OCI-LY3 (cell line): ENCODE data around the gene NAA40.

ENCODE experiments used
- H2AFZ ChIP-seq: fragments of 200-600, 300-600 bp; shearing (Covaris generic); 2 replicates; pipeline ENCODE4 v1.6.0; 2014; ENCODE audit warnings: antibody characterized with exemption, low read depth, low read length
- H3K27ac ChIP-seq: fragments of 200-600, 300-600 bp; sonication (generic); 2 replicates; pipeline ENCODE4 v1.5.1; 2014; ENCODE audit warnings: mild to moderate bottlenecking, low read length, moderate library complexity, mixed read lengths
- H3K27me3 ChIP-seq: fragments of 200-600, 300-600 bp; sonication (generic); 2 replicates; pipeline ENCODE4 v1.6.1; 2014; ENCODE audit warnings: low read depth, low read length, mixed read lengths
- H3K36me3 ChIP-seq: fragments of 200-600, 300-600 bp; sonication (generic); replicated peaks from 2 replicates; pipeline ENCODE3; 2014; ENCODE audit warnings: low read depth, low read length, mixed read lengths
- H3K4me1 ChIP-seq: fragments of 300-600, 200-600 bp; sonication (generic); 2 replicates; pipeline ENCODE4 v1.6.1; 2014; ENCODE audit warnings: low read length, mixed read lengths
- H3K4me2 ChIP-seq: fragments of 200-600, 300-600 bp; sonication (generic); 2 replicates; pipeline ENCODE4 v1.6.1; 2014; ENCODE audit warnings: low read length, mixed read lengths
- H3K4me3 ChIP-seq: fragments of 300-600, 200-600 bp; sonication (generic); 2 replicates; pipeline ENCODE4 v1.5.1; 2014; ENCODE audit warnings: antibody characterized with exemption, mild to moderate bottlenecking, low read length, moderate library complexity
- H3K79me2 ChIP-seq: fragments of 300-600, 200-600 bp; shearing (Covaris generic); 2 replicates; pipeline ENCODE4 v1.6.1; 2014; ENCODE audit warnings: mild to moderate bottlenecking, low read length, mixed read lengths
- H3K9ac ChIP-seq: fragments of 300-600, 200-600 bp; shearing (Covaris generic); 2 replicates; pipeline ENCODE4 v1.6.0; 2014; ENCODE audit warnings: mild to moderate bottlenecking, low read length, moderate library complexity
- H3K9me3 ChIP-seq: fragments of 200-600, 300-600 bp; shearing (Covaris generic); 2 replicates; pipeline ENCODE4 v1.6.1; 2014; ENCODE audit warnings: low read length, mixed read lengths; ENCODE audit not compliant: insufficient read depth
- H4K20me1 ChIP-seq: fragments of 200-600, 300-600 bp; sonication (generic); 2 replicates; pipeline ENCODE4 v1.6.1; 2016; ENCODE audit warnings: low read length, mixed read lengths; ENCODE audit not compliant: insufficient read depth
- EZH2phosphoT487 ChIP-seq: fragments of 200-600 bp; shearing (Covaris generic); IDR thresholded peaks from 2 replicates; pipeline ENCODE4 v1.6.1; 2018; ENCODE audit warnings: antibody characterized with exemption, mixed run types, low read depth
- TF ChIP-seq, protein P1 (sequence below): fragments of 200-600, 300-600 bp; sonication (generic); IDR thresholded peaks from 2 replicates; pipeline ENCODE4 v1.5.1; 2014; ENCODE audit warnings: antibody characterized with exemption, low read length, low read depth

NAA40 gene

DNA sequence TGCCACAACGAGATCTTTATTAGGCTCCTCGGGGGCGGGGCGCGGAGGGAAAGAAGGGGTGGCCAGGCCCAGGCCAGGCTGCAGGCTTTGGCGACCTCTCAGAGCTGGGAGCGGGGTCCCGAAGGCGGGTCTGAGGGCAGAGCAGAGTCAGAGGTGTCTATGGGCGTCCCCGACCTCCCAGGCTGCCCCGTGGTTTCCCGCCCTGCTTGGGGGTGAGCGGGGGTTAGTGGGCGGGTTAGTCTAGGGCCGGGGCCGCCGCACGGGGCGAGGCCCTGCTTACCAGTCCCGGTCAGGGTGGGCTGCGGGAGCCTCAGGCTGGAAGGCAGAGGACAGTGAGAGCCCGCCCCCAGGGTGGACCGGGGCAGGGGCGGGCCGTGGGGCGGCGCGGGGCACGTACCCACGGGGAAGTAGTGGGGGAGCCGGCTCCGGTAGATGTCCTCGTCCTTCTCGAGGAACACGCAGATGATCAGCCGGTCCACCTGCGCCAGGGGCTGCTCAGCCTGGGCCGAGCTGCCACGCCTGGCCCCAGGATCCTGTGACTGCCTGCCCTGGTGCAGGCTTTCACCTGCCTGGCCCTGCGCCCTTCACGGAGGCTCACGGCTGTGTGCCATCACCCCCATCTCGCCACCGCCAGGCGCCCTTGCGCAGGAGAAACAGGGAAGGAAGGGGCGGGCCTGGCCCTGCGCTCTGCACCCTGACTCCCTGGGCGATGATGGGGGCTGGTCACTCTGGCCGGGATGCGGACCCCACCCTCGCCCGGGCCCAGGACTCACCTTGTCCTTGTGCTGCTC is 60.0 kb downstream of the NAA40 start:
- Histone ChIP-seq H3K4me1 (peaks cover 8% of the 10 kb centered on the region; the same call in 1 of the 2 replicates), H3K4me2 (no peak overlapping the region), H3K4me3 (no peak overlapping the region), H3K27me3 (no peaks in the 10 kb centered on the region), H3K79me2 (peaks cover 4% of the 10 kb centered on the region; the same call in 1 of the 2 replicates), H3K9ac (no peak overlapping the region), H3K27ac (no peak overlapping the region), H2AFZ (no peak overlapping the region), H4K20me1 (peaks cover 32% of the 10 kb centered on the region), H3K9me3 (no peaks in the 10 kb centered on the region), H3K36me3 (peaks cover 27% of the 10 kb centered on the region)
- no peak for TF ChIP-seq EZH2phosphoT487
- TF ChIP-seq, protein P1, sequence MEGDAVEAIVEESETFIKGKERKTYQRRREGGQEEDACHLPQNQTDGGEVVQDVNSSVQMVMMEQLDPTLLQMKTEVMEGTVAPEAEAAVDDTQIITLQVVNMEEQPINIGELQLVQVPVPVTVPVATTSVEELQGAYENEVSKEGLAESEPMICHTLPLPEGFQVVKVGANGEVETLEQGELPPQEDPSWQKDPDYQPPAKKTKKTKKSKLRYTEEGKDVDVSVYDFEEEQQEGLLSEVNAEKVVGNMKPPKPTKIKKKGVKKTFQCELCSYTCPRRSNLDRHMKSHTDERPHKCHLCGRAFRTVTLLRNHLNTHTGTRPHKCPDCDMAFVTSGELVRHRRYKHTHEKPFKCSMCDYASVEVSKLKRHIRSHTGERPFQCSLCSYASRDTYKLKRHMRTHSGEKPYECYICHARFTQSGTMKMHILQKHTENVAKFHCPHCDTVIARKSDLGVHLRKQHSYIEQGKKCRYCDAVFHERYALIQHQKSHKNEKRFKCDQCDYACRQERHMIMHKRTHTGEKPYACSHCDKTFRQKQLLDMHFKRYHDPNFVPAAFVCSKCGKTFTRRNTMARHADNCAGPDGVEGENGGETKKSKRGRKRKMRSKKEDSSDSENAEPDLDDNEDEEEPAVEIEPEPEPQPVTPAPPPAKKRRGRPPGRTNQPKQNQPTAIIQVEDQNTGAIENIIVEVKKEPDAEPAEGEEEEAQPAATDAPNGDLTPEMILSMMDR, result no peak

DNA sequence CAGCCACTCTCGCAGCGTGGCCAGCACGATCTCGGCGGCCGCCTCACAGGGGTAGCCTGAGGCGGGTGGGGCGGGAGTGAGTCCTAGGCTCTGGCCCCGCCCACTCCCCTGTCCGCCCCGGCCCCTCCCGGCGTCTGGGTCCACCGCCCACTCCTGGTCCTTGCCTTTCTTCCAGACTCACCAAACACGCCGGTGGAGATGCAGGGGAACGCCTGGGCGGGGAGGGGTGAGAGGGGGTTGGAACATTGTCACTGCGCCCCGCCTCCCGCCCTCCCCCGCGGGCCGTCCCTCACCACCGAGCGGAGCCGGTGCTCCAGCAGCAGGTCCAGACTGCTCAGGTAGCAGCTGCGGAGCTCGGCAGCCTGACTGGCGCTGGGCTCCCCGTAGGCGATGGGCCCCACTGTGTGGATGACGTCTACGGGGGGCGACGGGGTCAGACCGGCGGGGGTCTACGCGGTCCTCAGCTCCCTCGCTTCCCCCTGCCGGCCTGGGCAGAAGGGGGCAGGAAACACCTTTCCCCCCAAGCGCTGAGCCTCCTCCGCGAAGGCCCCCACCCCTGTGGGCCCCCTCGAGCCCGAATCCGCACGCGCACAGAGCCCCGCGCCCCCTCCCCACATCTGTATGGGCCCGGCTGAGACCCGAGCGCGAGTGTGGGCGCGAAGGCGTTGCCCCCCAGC is 60.7 kb downstream of the NAA40 start:
- Histone ChIP-seq H3K4me3 (no peak overlapping the region), H3K27me3 (no peaks in the 10 kb centered on the region), H3K4me2 (peak overlapping the region; percentile 62; the same call in 1 of the 2 replicates), H3K36me3 (peaks cover 25% of the 10 kb centered on the region), H3K4me1 (peaks cover 8% of the 10 kb centered on the region; the same call in 1 of the 2 replicates), H2AFZ (no peak overlapping the region), H3K79me2 (no peaks in the 10 kb centered on the region), H3K9me3 (no peaks in the 10 kb centered on the region), H4K20me1 (peaks cover 30% of the 10 kb centered on the region), H3K27ac (no peak overlapping the region), H3K9ac (no peak overlapping the region)
- TF ChIP-seq EZH2phosphoT487, result no peak
- TF ChIP-seq, protein P1, result no peak

DNA sequence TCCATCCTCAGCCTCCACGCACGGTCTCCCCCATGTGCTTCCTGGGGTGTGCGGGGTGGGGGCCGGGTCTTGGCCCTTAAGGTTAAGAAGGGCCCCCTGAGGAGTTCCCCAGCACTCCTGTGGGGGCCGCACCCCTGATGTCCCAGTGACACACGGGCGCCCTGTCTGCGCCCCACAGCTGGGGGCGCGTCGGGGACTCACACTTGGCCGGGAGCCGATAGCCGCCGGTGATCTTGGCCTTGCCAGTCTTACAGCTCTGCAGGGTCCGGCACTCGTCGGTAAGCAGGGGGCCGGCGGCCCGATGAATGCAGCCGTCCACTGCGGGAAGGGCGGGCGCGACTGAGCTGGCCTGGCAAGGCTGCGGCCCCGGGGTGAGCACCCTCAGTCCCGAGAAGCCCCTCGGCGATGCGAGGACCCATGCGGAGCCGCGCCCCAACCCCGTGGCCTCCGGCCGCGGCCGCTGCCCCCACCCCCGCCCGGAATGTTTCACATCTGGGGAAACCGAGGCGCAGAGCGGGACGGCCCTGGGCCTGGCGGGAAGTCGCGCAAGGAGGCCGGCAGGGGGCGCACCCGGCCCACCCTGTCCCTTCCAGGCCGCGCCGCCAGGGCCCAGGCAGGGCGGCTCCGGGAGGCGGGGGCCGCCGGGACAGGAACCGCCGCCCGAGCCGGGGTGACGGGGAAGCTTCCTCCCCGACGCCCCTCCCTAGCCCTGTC is 61.4 kb downstream of the NAA40 start:
- peaks cover 23% of the 10 kb centered on the region for H3K36me3 ChIP-seq
- TF ChIP-seq, protein P1, result peak; percentile 71
- TF ChIP-seq EZH2phosphoT487, result no peak
- H3K4me2 ChIP-seq, result peak overlapping the region; percentile 62
- H3K9me3 ChIP-seq, result no peaks in the 10 kb centered on the region
- H3K27ac ChIP-seq, result no peak overlapping the region
- no peaks in the 10 kb centered on the region for H3K27me3 ChIP-seq
- H2AFZ ChIP-seq, result no peak overlapping the region
- H3K4me3 ChIP-seq, result peak overlapping the region; percentile 71
- H3K79me2 ChIP-seq, result no peaks in the 10 kb centered on the region
- peaks cover 8% of the 10 kb centered on the region; the same call in 1 of the 2 replicates for H3K4me1 ChIP-seq
- peak overlapping the region; percentile 34; the same call in 1 of the 2 replicates for H3K9ac ChIP-seq
- H4K20me1 ChIP-seq, result peaks cover 28% of the 10 kb centered on the region
